GM18499 (cell line): ENCODE data around the gene TPD52L2.

Experiments
- ATAC-seq: cut with Tn5 transposase; IDR thresholded peaks from one replicate; pipeline ENCODE4 v1.9.1; 2021; ENCODE audit warnings: moderate number of reproducible peaks; ENCODE audit not compliant: insufficient read depth, unreplicated experiment

Gene TPD52L2

GRCh38 chr20:63864978-63865640, at the start of gene TPD52L2:
TSS of gene TPD52L2 (plus strand) at chr20:63865270. CDS start at chr20:63865366, 96 bp downstream.
- ATAC-seq = peak; percentile 54

DNA sequence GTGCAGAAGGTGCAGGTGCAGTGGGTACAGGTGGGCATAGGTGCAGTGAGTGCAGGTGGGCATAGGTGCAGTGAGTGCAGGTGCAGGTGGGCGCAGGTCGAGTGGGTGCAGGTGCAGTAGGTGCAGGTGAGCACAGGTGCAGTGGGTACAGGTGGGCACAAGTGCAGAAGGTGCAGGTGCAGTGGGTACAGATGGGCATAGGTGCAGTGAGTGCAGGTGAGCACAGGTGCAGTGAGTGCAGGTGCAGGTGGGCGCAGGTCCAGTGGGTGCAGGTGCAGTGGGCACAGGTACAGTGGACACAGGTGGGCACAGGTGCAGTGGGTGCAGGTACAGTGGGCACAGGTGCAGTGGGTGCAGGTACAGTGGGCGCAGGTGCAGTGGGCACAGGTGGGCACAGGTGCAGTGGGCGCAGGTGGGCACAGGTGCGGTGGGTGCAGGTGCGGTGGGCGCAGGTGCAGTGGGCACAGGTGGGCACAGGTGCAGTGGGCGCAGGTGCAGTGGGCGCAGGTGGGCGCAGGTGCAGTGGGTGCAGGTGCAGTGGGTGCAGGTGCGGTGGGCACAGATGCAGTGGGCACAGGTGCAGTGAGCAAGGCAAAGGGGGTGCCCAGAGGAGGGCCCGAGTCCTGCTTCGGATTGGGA, 49.3 kb upstream of the TPD52L2 start:
- ATAC-seq = no peak

DNA sequence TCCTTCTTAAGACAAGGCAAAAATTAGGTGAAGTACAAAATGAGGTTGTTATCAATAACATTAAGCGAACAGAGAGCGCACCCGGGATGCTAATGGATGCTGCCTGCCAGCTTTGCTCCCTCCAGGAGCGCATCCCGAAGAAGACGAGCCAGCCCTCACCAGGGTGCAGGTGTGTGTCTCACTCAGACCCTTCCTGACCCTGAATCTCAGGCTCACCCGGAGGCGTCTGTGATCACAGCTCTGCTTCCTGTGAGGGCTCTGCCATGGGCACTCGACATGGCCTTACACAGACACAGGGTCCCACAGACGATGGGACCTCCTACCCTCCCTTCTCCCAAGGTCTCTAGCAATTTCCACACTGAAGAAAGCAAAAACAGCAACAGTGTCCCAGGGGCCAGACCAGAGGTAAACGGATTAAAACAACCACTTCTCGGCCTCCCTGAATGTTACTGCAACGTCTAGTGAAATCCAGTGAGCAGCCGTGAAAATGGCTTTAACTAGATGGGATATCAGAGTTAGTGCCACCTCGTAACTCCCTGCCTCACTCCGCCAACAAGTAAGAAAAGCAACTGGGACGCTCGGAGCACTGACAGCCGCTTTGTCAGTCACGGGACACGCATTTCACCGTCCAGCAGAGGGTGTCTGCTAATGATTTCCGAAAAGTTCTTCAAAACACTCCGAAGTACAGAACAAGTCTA, 45.7 kb upstream of the TPD52L2 start:
- no peak for ATAC-seq

GRCh38 chr20:63821811-63822210, 43.3 kb upstream of the TPD52L2 start:
- no peak for ATAC-seq

DNA sequence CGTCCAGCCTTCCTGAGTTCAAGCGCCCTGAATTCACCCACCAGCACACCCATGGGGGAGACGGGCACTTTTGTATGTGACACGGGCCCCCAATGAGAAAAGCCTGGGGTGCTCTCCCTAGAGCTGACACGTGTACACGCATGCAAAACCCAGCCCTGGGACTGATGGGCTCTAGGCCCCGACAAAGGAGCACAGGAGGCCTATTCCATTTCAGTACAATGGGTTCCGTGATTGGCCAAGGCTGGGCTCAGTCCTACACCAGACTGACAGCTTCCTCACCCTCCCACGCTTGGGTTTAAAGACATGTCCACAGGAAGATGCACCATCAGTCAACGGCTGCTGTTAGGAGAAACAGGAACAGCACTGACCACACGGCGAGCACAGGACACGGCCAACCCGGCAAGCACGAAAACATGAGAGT, 42.8 kb upstream of the TPD52L2 start:
- no peak for ATAC-seq

DNA sequence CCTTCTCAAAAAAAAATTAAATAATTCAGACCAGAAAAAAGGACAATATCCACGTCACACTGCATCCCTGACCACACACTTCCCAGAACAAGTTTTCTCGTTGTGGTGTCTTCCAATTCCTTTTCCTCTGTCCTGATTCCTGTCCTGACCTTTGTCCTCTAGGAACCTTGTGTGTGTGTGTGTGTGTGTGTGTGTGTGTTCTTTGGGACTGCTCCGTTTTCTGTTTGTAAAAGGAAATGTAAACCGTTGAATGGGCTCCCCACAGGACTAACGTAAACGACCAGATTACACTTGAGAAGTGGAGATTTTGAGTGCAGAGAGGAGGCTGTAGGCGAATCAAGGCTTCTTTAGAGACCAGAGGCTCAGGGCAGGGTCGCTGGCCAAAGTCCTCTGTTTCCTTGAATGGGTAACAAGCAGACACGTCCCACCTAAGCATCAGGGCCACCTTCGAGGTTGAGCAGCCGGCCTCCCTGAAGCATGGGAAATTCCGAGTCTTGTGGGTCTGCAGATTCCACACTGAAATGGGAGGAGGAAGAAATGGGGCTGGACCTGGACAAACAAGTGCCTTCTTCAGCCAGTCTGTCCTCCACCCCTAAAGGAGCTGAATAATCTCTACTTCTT, 41.3 kb upstream of the TPD52L2 start:
- no peak for ATAC-seq

DNA sequence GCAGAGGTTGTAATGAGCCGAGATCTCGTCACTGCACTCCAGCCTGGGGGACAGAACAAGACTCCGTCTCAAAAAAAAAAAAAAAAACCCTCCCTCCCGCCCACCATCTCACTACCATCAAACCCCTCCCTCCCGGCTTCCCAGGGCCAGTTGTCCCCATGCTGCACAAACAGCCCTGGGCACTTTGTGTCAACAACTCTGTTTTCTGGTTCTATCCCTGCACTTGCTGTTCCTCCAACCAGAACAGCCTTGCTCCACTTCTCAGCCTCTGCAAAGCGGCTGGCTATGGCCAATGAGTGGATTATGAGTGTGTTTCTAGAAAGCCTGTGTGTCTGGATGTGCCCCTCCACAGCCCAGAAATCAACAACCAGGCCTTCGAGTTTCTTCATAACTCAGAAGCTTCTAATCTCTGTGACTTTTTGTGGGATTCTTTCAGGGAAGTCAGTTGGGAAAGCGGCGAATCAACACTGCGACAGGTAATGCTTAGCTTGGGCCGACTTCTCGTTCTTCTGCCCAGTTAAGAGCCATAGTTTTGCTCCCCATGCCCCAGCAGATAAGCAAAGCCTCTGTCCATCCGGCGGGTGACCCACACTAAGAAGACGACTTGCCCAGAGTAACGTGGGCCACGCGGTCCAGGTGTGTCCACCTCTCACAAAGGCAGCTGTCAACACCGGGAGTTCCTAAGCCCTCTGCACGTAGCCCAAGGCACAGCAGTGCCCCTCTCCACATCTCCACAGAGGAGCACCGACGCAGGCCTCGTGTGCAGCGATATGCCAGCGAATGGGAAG, 39.5 kb upstream of the TPD52L2 start:
- no peak for ATAC-seq

DNA sequence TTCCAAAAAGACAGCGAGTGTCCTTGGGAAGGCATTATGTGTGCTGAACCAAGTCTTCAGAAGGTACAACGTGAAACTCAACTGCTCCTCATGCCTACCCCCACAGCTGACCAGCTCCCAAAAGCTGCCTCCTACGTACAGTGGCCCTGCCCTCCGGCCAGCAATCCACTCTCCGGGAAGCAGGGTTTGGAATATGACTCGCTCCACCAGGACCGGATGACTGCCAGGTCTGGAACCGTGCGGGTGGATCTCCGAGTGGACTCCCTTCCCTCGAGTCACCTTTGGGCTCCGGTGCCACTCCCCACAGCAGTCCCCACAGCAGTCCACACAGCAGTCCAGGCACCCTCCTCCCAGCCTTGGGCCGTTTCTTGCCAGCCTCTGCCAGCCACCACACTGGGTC, 38.3 kb upstream of the TPD52L2 start:
- no peak for ATAC-seq

DNA sequence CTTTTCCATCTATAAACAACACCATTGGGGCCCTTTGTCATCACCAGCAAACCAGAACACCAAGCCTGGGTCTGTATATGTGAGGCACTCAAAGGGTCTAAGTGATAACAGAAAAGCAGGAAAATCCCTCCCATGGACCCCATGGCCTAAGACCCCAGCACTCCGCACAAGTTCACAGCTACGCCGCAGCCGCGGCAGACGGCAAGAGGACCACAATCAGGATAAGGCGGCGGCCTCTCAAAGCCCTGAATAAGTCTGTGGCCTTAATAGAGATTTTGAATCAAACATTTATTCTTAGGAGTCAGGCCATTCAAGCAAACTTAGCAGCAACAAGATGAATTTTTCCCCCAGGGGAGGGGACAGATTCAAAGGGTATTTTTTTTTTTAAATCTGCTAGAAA, 36.9 kb upstream of the TPD52L2 start:
- ATAC-seq = no peak

DNA sequence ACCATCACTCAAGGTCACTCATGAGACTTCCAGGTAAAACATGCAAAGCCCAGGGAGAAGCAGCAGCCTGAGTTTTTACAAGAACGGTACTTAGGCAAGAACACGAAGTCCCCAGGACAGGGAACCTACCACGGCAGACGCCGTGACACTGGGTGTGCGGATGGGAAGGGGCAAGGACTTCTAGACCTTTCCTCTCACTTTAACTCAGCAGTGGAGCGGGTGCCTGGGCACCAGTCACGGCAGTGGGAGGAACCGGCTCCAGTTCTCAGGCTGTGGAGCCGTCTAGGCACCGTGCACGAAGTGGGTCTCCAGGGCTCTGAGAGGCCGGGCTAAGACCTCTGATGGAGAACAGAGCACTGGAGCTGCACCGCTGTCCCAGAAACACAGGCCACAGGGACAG, 36.5 kb upstream of the TPD52L2 start:
- no peak for ATAC-seq

DNA sequence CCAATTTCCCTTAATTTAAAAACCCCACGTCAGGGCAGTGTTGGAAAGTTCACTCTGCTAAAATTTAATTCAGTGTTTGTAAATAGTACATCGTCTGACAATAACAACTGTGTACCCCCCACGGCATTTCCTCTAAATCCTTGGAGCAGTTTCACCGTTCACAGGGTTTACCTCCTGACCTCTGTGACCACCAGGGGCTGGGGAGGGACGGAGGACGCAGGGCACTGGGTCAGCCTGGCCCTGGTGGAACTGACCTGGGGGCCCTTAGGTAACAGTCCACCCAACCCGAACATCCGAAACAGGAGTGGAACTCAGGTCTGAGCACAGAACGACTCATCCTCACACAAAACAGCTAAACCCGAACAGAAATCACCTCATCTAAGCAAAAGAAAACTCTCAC, 36.1 kb upstream of the TPD52L2 start:
- no peak for ATAC-seq

DNA sequence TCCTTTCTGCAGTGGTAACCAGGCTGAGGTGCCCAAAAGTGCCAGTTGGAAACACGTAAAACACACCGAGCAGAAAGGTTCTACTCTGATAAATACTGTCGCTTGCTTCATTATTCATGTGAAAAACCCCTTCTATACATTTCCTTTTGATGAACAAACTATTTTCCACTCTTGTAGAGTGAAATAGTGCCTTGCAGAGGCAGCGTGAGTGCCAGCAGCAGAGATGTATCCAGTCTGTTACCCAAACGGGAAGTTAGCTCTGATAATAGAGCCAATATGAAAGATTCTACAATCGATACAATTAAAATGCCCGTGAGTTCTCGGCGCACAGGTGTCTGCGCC, 35.5 kb upstream of the TPD52L2 start:
- no peak for ATAC-seq

DNA sequence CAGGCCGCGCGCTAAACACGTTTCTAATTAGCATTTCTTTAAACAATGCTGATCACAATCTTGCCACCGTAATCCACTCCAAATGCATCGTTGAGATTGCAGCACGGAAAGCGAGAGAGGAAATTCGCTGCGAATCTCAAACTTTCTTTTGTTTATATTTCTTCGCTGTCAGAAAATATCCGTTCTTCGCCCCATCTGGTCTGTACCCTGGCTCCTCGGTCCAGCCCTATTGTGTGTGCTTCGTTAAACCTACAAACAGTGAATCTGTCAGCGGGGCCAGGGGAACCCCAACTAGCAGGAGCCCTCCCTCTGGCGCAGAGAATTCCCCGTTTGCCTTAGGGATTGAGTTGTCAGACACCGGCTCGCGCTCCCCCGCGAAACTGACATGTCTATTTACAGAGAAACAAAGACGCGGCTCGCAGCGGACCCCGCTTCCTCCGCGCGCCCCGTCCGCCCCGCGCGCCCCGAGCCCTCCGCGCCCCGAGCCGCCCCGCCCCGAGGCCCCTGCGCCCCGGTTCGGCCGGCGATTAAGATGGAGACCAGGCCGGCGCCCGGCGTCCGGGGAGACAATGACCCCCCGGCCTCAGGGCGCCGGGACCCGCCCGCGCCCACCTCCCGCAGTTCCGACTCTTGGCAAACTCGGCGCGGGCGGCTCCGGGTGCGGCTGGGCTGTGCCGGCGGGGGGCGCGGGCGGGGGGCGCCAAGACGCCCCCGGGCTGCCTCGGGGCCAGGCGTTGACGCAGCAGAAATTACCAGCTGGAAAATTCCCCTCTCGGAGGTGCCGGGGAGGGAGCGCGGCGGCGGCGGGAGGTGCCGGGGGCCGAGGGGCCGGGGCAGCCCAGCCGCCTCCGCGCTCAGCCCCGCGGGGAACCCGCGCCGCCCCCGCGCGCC, 34.9 kb upstream of the TPD52L2 start:
- ATAC-seq = no peak

GRCh38 chr20:63830841-63831588, 34.1 kb upstream of the TPD52L2 start, which contains the start of gene ZBTB46:
TSS of gene ZBTB46 (minus strand) at chr20:63831264. CDS start at chr20:63790757, 40,507 bp downstream.
- ATAC-seq = no peak

- ATAC-seq = no peak
These were observed 33.5 kb upstream of the TPD52L2 start for GRCh38 chr20:63831646-63831992.

GRCh38 chr20:63831993-63832686, 32.9 kb upstream of the TPD52L2 start:
- ATAC-seq = no peak

- no peak for ATAC-seq
These were observed 31.1 kb upstream of the TPD52L2 start for GRCh38 chr20:63833776-63834490.

GRCh38 chr20:63834491-63834880, 30.6 kb upstream of the TPD52L2 start:
- no peak for ATAC-seq
